Activated naive CD4-positive, alpha-beta T cell treated with anti-CD3 and anti-CD28 coated beads, Interleukin-2, amount 50 U/mL, for 16 hours (primary cell): ENCODE measurements around the gene ABCA3.
"Not testable (repeated sequence)": the region's sequence is repeated elsewhere in the genome, so short reads cannot be mapped to it uniquely, and the experiment has no call there.

Experiments
- DNase-seq: peaks from one replicate; pipeline ENCODE4 v3.0.0-alpha.2; 2020

The ABCA3 gene

DNA sequence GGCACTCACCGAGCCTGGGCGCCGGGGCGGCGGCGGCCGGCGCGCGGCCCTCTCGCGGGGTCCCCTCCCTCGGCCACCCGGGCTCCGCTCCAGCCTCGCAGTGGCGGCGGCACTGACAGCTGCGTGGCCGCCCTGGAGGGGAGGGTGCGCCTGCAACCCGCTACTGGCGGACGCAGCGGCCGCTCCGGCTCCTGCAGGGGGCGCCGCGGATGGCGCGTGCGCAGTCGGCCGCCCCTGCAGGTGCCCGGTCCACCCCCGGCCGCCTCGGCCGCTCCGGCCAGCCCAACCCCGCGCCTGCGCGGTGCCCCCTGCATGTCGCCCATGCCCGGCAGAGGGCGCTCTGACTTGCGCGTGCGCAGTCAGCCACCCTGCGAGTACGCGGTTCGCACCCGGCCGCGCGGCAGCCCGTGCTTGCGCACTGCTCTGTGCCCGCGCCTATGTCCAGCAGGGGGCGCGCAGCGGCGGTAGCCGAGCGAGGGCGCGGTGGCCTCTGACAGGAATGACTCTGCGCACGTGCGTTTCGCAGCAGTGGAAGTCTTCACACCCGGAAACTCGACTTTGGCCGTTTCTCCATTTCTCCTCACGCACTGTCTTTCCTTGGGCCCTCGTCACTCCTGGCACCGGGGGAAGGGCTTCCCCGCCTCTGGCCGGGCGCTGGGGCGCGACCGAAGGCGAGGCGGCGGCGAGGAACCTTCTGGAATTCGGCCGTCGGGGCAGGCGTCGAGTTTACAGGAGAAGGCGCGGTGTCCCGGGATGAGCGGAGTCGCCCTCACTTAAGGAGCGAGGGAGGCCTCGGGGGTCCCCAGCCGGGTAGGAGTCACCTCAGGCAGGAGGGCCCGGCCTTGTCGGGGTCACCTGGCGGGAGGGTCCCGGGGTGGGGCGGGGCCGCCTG is at the start of gene ABCA3:
TSS of gene ABCA3 (minus strand) at position 165 of the 892 bp plus-strand sequence. CDS start 14,262 bp downstream, outside the sequence.
- peak; percentile 94 for DNase-seq

DNA sequence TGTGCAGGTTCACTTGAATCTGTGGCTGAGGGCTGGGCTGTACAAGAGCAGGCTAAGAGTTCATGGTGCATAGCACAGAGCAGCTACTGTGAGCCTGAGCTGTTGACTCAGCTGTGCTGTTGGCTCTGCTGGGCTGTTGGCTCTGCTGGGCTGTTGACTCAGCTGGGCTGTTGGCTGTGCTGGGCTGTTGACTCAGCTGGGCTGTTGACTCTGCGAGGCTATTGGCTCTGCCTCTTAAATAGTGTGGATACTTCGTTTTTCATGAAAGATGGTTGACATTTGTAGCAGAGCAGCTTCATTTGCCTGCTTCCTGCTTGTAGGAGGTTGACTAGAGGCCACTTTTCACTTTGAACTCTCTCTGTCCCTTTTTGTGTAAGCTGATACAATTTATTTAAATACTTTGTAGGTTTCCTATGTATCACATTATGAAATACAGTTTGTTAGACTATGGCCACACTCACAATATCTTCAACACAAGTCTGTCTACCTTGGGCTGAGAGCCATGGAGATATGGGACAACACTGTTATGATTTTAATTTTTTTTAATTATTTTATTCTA is 48.4 kb upstream of the ABCA3 start:
- no peak for DNase-seq

DNA sequence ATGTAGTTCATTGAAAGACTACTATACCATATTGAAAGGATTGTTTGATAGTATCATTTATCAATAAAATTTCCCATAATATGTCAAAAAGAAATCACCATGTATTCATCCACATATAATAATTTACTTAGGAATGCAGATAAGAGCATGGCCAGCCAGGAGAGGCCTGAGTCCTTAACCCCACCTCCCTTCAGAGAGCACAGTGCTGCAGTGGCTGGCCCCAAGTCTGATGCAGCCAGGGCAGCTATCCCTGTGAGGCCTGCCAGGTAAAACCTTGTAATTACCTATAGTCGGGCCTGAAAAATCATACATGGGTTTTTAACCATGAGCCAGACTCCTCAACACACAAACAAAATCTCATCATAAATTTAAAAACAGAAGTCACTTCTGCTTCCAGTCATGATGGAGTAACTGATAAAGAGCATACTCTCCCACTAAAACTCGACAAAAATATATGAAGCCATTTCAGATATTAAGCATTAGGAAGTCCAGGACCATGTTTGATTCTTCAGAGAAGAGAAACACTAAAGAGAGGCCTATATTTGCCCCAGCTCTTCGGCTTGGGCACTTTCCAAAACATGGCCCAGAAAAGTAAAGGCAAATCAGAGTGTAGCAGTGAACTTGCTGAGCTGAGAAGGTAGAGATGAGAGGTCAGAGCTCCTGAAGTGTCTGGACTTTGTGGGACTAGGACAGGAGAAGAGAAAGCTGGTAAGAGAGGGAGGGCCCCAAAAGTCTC is 47.8 kb upstream of the ABCA3 start:
- DNase-seq = no peak

DNA sequence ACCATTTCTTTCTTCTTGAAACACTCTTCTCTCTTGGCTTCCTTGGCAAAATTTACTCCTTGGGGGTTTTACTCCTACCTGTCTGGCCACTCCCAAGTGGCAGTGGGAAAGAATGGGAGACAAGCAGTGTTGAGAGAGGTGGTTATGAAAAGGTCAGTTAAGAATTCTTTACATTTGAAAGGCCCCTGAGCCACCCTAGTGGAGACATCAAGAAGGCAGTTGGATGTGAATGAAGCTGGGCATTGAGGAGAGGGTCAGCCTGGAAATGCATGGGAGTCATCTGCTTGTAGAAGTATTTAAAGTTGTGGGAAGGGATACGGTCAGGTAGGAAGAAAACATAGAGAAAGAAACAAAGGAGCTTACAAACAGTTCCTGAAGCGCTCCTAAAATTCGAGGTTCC is 46.5 kb upstream of the ABCA3 start:
- no peak for DNase-seq

DNA sequence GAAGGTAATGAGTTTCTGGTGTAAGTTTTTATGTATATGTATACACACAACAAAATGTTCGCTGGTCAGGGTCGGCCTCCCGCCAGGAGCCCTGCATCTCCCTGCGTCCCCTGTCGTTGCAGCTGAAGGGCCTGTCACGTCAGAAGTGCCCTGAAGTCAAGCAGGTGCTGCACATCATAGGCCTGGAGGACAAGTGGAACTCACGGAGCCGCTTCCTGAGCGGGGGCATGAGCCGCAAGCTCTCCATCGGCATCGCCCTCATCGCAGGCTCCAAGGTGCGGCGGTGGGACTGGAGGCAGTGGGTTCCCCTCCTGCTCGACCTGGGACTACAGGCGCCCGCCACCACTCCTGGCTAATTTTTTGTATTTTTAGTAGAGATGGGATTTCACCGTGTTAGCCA is 45.5 kb upstream of the ABCA3 start:
- not testable (repeated sequence) for DNase-seq

DNA sequence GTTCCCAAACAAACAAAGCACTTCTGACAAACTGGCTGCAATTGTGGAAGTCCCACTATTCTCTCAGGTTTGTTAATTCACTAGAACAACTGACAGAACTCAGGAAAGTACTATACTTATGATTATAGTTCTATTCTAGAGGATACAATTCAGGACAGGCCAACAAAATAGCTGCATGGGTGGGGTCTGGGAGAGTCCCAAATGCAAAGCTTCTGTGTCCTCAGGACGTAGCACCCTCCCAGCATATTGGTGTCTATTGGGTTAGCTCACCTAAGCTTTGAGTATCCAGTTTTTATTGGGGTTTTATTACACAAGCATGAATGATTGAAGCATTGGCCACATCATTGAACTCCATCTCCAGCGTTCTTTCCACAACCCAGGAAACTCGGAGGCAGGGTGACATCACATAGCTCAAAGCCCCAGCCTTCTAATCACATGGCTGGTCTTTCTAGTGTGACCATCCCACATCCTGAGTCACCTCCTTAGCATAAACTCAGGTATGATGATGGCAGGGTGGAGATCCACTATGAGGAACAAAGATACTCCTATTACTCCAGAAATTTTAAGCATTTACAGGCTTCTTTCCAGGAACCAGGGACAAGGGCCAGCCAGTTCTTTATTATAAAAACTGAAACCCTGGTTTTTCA is 44.8 kb upstream of the ABCA3 start:
- no peak for DNase-seq

DNA sequence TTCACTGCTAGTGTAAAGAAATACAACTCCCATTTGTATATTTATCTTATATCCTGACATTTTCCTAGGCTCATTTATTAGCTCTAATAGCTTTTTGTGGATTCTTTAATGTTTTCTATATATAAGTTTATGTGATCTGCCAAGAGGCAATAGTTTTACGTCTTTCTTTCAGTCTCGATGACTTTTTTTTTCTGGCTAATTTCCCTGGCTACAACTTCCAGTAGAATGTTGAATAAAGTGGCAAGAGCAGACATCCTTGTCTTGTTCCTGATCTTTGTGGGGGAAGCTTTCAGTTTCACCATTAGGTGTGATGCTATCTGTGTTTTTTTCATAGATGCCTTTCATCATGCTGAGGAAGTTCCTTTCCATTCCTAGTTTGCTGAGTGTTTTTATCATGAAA is 43.9 kb upstream of the ABCA3 start:
- no peak for DNase-seq

DNA sequence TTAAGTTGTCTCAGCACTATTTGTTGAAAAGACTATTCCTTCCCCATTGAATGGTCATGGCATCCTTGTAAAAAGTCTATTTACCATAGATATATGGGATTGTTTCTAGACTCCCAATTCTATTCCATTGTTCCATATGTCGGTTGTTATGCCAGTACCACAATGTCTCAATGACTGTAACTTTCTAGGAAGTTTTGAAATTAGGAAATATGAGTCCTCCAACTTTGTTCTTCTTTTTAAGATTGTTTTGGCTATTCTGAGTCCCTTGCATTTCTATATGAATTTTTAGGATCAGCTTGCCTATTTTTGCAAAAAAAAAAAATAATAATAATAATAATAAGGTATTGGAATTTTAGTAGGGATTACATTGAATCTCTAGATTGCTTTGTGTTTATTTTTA is 43.0 kb upstream of the ABCA3 start:
- no peak for DNase-seq

DNA sequence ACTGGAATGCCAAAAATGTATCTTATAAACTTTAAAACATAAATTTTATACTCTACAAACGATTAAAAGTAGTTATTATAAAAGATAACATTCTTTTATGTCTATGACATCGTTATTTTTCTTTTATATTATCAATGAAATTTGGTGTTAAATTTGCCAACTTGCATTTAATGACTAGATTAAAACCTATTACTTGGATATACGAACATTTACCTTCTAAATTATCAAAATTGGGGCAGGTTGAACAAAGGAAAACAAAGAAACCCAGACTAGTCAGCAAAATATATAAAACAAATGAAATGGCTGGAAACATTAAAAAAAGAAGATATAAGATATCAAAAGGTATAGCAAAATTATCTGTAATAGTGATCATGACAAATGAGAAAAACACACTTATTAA is 34.1 kb upstream of the ABCA3 start:
- DNase-seq = no peak

DNA sequence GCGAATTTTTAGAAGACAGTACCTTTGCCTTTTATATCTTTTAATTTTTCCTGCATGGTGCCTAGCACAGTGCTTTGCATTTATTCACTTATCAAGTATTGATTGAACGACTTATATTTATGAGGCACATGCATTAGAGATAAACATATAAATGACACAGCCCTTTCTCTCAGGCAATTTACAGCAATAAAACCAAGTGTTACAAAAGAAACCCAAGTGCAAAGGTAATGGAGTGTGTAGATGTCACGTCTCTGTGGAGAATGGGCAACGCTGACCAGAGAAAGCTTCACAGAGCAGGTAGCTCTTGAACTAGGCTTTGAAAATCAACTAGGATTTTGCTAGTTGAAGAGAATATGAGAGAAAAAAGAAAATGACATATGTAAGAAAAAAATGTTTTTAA is 32.6 kb upstream of the ABCA3 start:
- no peak for DNase-seq

DNA sequence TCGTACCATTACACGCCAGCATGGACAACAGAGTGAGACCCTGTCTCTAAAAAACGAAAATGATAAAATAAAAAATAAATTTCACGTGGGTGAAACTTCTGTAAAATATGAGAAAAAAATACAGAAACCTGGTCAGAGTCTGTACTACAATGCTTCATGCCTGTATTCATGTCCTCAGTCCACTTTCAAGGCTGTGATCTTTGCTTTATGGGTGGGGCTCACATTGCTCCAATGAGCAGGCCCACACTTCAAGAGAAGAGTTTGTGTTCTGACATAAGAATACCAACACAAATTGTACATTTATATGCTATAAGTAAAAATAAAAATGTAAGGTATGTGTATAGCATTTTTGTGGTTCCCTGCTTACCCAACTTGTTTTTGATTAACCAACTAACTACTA is 32.2 kb upstream of the ABCA3 start:
- no peak for DNase-seq

DNA sequence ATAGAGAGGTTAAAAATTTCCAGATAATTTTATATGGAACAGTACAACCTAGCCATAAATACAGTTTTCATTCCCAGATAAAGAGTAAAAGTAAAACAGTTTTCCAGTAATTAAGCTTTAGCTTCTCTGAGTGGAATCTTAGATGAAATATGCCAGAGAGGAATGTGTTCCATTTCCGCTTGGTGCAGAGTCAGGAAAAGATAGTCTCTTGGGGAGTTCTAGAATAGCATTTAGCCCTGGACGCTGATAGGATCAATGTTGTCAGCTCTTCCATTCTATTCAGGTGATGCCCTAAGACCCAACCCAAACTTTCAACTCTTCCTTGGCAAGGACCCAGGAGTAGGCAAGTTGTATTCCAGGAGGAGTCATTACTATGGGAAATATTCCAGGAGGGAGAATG is 30.9 kb upstream of the ABCA3 start:
- no peak for DNase-seq

DNA sequence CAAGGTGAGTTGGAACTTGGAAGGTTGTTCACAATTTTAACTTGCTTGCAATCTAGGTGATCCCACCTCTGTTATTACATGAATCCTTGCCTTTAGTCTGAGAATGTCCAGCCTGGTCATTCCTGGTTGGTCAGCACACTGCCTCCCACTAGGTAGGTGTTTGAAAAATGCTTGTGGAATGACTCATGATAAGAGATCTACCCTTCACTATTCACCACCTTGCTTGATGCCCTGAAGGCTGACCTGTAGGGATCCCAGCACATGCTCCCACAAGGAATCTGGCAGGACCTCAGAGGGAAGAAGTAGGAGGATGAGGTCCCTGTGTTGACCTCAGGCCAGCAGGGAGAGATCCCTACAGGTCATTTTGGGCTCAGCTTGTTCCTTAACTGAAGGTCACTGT is 30.2 kb upstream of the ABCA3 start:
- DNase-seq = no peak

DNA sequence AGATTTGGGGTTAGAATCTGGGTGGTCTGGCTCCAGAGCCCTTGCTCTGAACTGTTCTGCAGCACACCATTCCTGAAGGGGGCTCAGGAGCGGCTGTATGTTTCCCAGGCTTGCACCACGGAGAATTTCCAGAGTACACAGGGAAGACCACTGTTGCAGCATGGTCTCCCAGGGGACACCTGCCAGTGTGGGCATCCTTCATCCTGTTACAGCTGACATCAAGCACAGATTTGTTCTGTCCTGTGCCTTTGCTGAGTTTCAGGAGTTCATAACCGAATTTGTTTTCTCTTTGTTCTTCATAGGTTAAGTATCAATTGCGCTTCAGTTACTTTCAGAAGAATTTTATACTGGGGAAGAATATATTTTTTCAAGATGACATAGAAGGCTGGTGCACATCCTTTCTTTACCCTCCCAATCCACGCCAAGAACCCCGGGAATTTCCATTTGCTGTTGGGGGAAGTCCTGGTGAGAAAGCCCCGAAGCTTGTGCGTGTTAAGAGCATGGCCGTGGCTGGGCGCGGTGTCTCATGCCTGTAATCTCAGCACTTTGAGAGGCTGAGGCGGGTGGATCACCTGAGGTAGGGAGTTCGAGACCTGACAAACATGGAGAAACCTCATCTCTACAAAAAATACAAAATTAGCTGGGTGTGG is 26.3 kb upstream of the ABCA3 start:
- no peak for DNase-seq

DNA sequence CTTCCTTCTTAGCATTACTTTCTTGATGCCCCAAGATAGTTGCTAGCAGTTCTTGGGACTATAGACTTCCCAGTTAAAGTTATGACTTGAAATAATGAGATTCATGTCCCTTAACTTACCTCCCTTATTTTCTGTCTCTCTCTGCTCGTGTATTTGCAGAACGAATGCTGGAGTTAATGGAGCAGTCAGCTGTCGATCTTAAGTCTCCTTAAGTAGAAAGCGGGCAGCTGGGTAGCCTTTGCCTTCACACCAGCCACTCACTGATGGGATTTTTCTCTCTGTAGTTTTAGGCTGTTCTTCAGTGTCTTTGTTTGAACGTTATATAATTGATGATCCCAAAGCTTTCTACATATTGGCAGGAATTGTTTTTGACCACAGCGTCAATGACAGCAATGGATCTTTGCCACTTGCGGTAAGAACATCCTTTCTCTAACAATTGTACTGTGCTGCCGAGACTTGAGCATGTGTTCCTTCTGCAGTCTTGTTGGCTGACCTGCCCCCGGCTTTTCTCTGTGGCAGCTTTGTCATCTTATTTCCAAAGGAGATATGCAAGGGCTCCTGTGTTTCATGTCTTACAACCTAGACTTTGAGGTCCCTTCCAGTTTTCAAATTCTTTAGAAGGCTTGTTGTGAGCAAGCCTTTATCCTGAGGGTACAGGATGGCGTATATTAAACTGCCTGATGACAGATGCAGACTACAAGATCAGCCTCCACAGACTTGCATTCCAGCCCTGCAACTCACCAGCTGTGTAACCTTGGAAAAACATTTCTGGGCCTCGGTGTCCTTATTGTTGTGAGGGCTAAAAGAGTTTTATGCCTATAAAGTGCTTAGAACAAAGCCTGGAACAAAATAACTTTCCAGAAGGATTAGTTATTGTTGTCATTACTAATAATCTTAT is 25.1 kb upstream of the ABCA3 start:
- DNase-seq = no peak

DNA sequence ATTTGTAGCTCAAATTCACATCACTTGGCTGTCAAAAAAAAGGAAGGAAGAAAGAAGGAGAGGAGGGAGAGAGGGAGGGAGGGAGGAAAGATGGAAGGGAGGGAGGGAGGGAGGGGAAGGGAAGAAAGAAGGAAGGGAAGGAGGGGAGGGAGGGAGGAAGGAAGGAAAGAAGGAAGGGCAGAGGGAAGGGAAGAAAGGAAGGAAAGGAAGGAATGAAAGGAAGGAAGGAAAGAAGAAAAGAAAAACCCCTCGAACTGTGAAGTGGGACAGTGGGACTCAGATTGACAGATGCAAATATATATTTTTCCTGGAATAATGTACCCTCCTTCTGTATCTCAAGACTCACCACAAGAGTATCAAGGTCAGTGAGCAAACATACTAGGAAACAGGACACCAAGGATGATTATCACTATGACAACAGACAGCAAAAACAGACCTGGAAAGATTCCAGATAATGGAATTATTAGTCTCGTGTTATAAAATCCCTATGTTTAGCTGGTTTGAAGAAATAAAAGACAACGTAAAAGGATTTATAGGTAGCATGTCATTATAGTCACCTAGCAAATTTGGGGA is 24.2 kb upstream of the ABCA3 start:
- DNase-seq = no peak

DNA sequence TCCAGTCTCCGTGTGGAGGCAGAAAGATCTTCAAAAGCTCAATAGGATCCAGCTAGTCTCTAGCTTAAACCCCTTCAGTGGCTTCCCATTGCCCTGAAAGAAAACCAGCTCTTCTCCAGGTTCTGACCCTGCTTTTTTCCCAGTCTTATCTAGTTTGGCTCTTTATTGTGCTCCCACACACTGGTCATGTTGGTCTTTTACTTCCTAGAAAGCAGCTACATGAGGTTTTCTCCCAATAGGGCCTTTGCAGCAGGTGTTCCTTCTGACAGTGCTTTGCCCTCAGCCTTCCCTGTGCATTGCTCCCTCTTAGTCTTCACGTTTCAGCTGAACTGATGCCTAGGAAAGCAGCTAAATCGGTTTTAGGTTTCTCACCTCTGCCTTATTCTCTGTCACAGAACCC is 21.7 kb upstream of the ABCA3 start:
- DNase-seq = no peak

DNA sequence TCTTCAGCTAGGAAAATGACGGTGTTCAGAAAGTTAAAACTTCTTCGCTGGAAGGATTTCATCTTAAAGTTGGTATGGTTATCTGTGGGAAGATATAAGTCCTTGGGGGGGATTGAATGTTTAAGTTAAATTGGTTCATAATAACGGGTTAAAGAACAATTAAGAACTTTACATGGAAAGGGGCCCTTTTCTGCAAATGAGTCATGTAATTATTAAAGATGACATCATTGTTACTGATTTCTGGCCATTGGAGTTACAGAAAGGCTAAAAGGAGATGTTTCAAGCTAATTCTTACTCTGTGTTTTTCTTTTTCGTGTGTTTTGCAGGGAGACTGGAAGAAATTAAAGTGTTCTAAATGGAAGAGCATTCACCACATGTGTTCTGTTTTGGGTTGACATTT is 20.6 kb upstream of the ABCA3 start:
- no peak for DNase-seq

DNA sequence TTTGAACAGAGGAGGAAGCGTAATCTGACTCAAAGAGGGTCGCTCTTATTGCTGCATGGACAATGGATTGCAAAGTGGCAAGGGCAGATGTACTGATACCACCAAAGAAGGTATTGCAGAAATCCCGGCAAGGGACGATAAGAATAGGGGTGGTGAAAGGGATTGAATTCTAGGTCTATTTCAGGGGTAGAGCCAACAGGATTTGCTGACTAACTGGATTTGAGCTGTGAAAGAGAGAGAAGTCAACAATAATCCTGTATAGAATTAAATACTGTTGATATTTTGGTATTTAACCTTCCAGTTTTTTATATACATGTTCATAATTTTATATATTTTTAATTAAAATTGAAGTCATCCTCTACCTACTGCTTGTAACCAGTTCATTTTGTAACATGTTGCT is 19.4 kb upstream of the ABCA3 start:
- no peak for DNase-seq

DNA sequence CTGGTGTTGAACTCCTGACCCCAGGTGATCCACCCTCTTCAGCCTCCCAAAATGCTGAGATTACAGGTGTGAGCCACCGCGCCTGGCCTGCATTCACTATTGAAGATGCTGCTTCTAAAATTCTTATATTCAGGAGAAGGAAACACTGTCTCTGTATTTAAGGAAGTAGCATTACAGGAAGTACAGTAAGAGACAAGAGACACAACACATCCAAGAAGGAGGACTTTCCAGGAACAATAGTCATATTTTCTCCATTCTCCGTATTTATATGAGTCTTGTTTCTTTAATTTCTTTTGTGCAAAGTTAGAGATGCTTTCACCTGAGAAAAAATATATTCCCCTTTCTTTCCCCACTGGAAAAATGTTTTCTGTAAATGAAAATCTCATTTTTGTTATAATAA is 18.3 kb upstream of the ABCA3 start:
- no peak for DNase-seq

DNA sequence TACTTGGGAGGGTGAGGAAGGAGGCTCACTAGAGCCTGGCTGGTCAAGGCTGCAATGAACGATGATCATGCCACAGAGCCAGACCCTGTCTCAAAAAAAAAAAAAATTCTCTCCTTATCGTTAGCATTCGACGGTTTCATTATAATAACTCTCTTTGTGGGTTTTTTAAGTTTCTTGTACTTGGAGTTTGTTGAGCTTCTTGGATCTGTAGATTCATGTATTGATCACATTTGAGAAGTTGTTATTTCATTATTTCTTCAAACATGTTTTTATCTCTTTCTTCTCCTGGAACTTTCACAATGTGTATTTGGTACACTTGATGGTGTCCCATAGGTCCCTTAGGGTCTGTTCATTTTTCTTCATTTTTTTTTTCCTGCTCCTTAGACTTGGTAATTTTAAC is 16.8 kb upstream of the ABCA3 start:
- DNase-seq = no peak

DNA sequence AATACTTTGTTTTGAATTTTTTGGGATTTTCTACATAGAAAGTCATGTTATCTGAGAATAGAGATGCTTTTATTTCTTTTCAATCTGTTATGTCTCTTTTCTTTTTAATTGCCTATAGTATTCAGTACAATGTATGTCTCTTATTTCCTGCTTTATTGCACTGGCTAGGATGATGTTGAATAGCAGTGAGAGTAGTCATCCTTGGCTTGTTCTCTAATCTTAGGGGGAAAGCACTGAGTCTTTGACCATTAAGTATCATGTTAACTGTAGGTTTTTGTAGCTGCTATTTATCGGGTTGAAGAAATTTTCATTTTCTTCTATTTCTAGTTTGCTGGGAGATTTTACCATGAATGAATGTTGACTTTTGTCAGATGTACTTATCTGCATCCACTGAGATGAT is 10.0 kb upstream of the ABCA3 start:
- DNase-seq = no peak
